IMR-90 (cell line): Measurements from ENCODE around the gene GABPB2. TPM values are rescaled to one million over a fixed set of nuclear protein-coding genes. Genes with fewer than 3 reads are reported as not detected.

ENCODE experiments used
- ATAC-seq: fragments of 200-7000 bp; cut with Tn5 transposase; 2 replicates; pipeline ENCODE4 v1.9.1; 2020; ENCODE audit warnings: low read depth, mild to moderate bottlenecking, moderate library complexity
- BruUV-seq: library from RNA; stranded (reverse); fragments of 400-500 nt; replicated peaks from 2 replicates; lab custom pipeline; 2021; lab: Mats Ljungman, UMichigan
- CTCF ChIA-PET: fragments of 300-600 bp; formaldehyde crosslinking; extraction: SDS; loops from one replicate; lab custom pipeline; 2021; ENCODE audit warnings: antibody characterized with exemption; lab: Yijun Ruan, JAX
- POLR2A ChIA-PET: fragments of 300-600 bp; sonication (Branson Sonifier 250); formaldehyde crosslinking; loops from one replicate; lab custom pipeline; 2022; ENCODE audit warnings: antibody characterized with exemption; ENCODE audit not compliant: unreplicated experiment; lab: Charles Lee
- DNase-seq: peaks from one replicate; pipeline ENCODE4 v3.0.0; 2013
- H2AFZ ChIP-seq: replicated peaks from 2 replicates; pipeline ENCODE3; 2013; ENCODE audit warnings: low read length, mild to moderate bottlenecking; ENCODE audit not compliant: poor library complexity
- H2AK5ac ChIP-seq: 2 replicates; pipeline ENCODE4 v1.6.1; 2013; ENCODE audit warnings: low read depth, low read length, inconsistent platforms
- H2AK9ac ChIP-seq: replicated peaks from 2 replicates; pipeline ENCODE3; 2013; ENCODE audit warnings: mild to moderate bottlenecking, low read depth, low read length, moderate library complexity; ENCODE audit not compliant: poor library complexity
- H2BK120ac ChIP-seq: 2 replicates; pipeline ENCODE4 v1.6.1; 2013; ENCODE audit warnings: low read depth, low read length, inconsistent platforms
- H2BK15ac ChIP-seq: 3 replicates; pipeline ENCODE4 v1.6.1; 2013; ENCODE audit warnings: low read depth, low read length, inconsistent platforms
- H2BK20ac ChIP-seq: 2 replicates; pipeline ENCODE4 v1.6.1; 2013; ENCODE audit warnings: low read depth, mild to moderate bottlenecking, inconsistent platforms, low read length, moderate library complexity
- H2BK5ac ChIP-seq: 2 replicates; pipeline ENCODE4 v1.6.1; 2013; ENCODE audit warnings: mild to moderate bottlenecking, low read depth, low read length, inconsistent platforms; ENCODE audit not compliant: poor library complexity, severe bottlenecking
- H3K14ac ChIP-seq: replicated peaks from 2 replicates; pipeline ENCODE4 v1.6.1; 2013; ENCODE audit warnings: low read depth, low read length, inconsistent platforms
- H3K18ac ChIP-seq: 2 replicates; pipeline ENCODE4 v1.6.1; 2013; ENCODE audit warnings: low read depth, low read length, control low read depth
- H3K23ac ChIP-seq: 2 replicates; pipeline ENCODE4 v1.6.1; 2013; ENCODE audit warnings: low read depth, low read length, inconsistent platforms
- H3K27ac ChIP-seq: 2 replicates; pipeline ENCODE4 v1.5.1; 2013; ENCODE audit warnings: mild to moderate bottlenecking, control low read depth, low read length; ENCODE audit not compliant: insufficient read depth
- H3K27me3 ChIP-seq: 2 replicates; pipeline ENCODE4 v1.6.1; 2013; ENCODE audit warnings: low read length; ENCODE audit not compliant: control insufficient read depth, insufficient read depth
- H3K36me3 ChIP-seq: 2 replicates; pipeline ENCODE4 v1.6.1; 2013; ENCODE audit warnings: low read length, mixed read lengths; ENCODE audit not compliant: control insufficient read depth, insufficient read depth
- H3K4ac ChIP-seq: 2 replicates; pipeline ENCODE4 v1.6.1; 2013; ENCODE audit warnings: low read depth, low read length, inconsistent platforms
- H3K4me1 ChIP-seq: 2 replicates; pipeline ENCODE4 v1.6.1; 2013; ENCODE audit warnings: low read length, mixed read lengths; ENCODE audit not compliant: control insufficient read depth, insufficient read depth
- H3K4me2 ChIP-seq: 2 replicates; pipeline ENCODE4 v1.6.1; 2013; ENCODE audit warnings: low read depth, mild to moderate bottlenecking, control low read depth, low read length, moderate library complexity
- H3K4me3 ChIP-seq: 2 replicates; pipeline ENCODE4 v1.5.1; 2013; ENCODE audit warnings: low read depth, mild to moderate bottlenecking, control low read depth, low read length, moderate library complexity; ENCODE audit not compliant: insufficient read depth
- H3K56ac ChIP-seq: 2 replicates; pipeline ENCODE4 v1.6.1; 2013; ENCODE audit warnings: low read length, inconsistent platforms; ENCODE audit not compliant: insufficient read depth; ENCODE audit errors: extremely low read depth
- H3K79me1 ChIP-seq, 2 experiments: 2 replicates each; pipeline ENCODE4 v1.6.1; 2013; ENCODE audit warnings: low read length in 2 of 2, inconsistent platforms in 1 of 2, low read depth in 1 of 2
- H3K9ac ChIP-seq: 2 replicates; pipeline ENCODE4 v1.6.1; 2013; ENCODE audit warnings: low read depth, low read length, control low read depth
- H3K9me1 ChIP-seq: 2 replicates; pipeline ENCODE4 v1.6.1; 2013; ENCODE audit warnings: low read length, inconsistent platforms; ENCODE audit not compliant: insufficient read depth
- H3K9me3 ChIP-seq: 2 replicates; pipeline ENCODE4 v1.6.1; 2013; ENCODE audit warnings: low read length; ENCODE audit not compliant: control insufficient read depth, insufficient read depth
- H4K20me1 ChIP-seq: 2 replicates; pipeline ENCODE4 v1.6.1; 2013; ENCODE audit warnings: low read length, inconsistent platforms; ENCODE audit not compliant: insufficient read depth
- H4K5ac ChIP-seq: 2 replicates; pipeline ENCODE4 v1.6.1; 2013; ENCODE audit warnings: mild to moderate bottlenecking, low read depth, low read length, control low read depth
- H4K8ac ChIP-seq, 2 experiments: 2 replicates each; pipeline ENCODE4 v1.6.1; 2013; ENCODE audit warnings: low read depth in 2 of 2, low read length in 2 of 2, control low read depth in 1 of 2, inconsistent platforms in 1 of 2
- H4K91ac ChIP-seq: 2 replicates; pipeline ENCODE4 v1.6.1; 2013; ENCODE audit warnings: low read depth, low read length, inconsistent platforms; ENCODE audit not compliant: insufficient read depth
- BHLHE40 ChIP-seq: fragments of 150-350 bp; IDR thresholded peaks from 2 replicates; pipeline ENCODE4 v1.6.1; 2016; ENCODE audit warnings: mild to moderate bottlenecking, low read depth, low read length
- CEBPB ChIP-seq: IDR thresholded peaks from 2 replicates; pipeline ENCODE4 v1.6.1; 2012; ENCODE audit warnings: low read depth, low read length, improper control_type of control experiment
- FOS ChIP-seq: fragments of 150-350 bp; IDR thresholded peaks from 2 replicates; pipeline ENCODE4 v1.6.1; 2016; ENCODE audit warnings: low read depth, low read length
- MAFK ChIP-seq: IDR thresholded peaks from 2 replicates; pipeline ENCODE4 v1.6.1; 2012; ENCODE audit warnings: low read depth, low read length, improper control_type of control experiment
- MAZ ChIP-seq: IDR thresholded peaks from 2 replicates; pipeline ENCODE4 v1.6.1; 2012; ENCODE audit warnings: low read depth, mild to moderate bottlenecking, low read length, improper control_type of control experiment, moderate library complexity, borderline replicate concordance
- NFE2L2 ChIP-seq: fragments of 150-350 bp; IDR thresholded peaks from 2 replicates; pipeline ENCODE4 v1.6.1; 2016; ENCODE audit warnings: low read depth, mild to moderate bottlenecking, low read length
- RAD21 ChIP-seq: IDR thresholded peaks from 2 replicates; pipeline ENCODE4 v1.6.1; 2012; ENCODE audit warnings: low read length, improper control_type of control experiment
- RCOR1 ChIP-seq: IDR thresholded peaks from 2 replicates; pipeline ENCODE4 v1.6.1; 2012; ENCODE audit warnings: mild to moderate bottlenecking, low read length, improper control_type of control experiment; ENCODE audit not compliant: insufficient replicate concordance
- RFX5 ChIP-seq: IDR thresholded peaks from 2 replicates; pipeline ENCODE4 v1.8.0; 2012; ENCODE audit warnings: low read depth, mild to moderate bottlenecking, low read length, moderate library complexity
- whole genome bisulfite sequencing, 2 experiments: methylation state at CpG; one replicate each; pipeline versions ENCODE4 v1.1.5 to v1.1.7; 2013; ENCODE audit warnings: missing lambda C conversion rate in 2 of 2; ENCODE audit not compliant: insufficient read length in 1 of 2; ENCODE audit errors: extremely low coverage in 2 of 2; 5-methylcytosine and 5-hydroxymethylcytosine counted together
- dilution Hi-C: fragments of 300-500 bp; cut with HindIII; formaldehyde crosslinking; loops from one replicate; pipeline ENCODE4 v1.14.3; 2018; ENCODE audit warnings: low sequenced_read_pairs; ENCODE audit not compliant: unreplicated experiment
- in situ Hi-C: fragments of 300-500 bp; cut with MboI; formaldehyde crosslinking; loops from 3 replicates; pipeline ENCODE4 v1.14.3; 2019; ENCODE audit warnings: low sequenced_read_pairs, inconsistent platforms, mixed read lengths
- intact Hi-C: fragments of 100-400 bp; cut with micrococcal nuclease; formaldehyde crosslinking; loops from 2 replicates; pipeline ENCODE4 v1.10.0; 2022
- polyA plus RNA-seq, 3 experiments: library from polyadenylated mRNA; depleted of rRNA; stranded (reverse); fragments of >200 nt; gene quantifications; 2 replicates each; pipeline ENCODE4 v1.2.3, GENCODE V29; 2012; ENCODE audit warnings: low replicate concordance in 1 of 3
- total RNA-seq: library from RNA; depleted of rRNA; stranded (reverse); fragments of >200 nt; gene quantifications from 2 replicates; pipeline ENCODE4 v1.2.3, GENCODE V29; 2012
- TF ChIP-seq, protein P1 (sequence below): fragments of 150-350 bp; IDR thresholded peaks from 2 replicates; pipeline ENCODE4 v1.6.1; 2016; ENCODE audit warnings: low read depth, mild to moderate bottlenecking, low read length, moderate library complexity, borderline replicate concordance

Gene GABPB2
- total and polyA plus RNA-seq, 2 of the 4 experiments (the other 2 are of a cell fraction) = 7.5 to 12.9 TPM

DNA sequence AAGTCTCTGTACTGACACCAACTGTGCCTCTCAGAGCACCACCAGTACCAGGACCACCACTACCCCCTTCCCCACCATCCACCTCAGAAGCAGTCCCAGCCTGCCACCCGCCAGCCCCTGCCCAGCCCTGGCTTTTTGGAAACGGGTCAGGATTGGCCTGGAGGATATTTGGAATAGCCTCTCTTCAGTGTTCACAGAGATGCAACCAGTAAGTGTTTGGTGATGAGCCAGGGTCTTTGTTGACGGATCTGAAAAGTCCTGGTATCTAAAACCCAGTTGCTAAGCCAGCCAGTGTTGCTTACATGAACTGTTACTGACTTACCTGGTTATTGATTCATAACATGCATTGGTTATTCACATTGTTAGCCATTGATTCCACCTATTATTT, 21.9 kb upstream of the GABPB2 start (continued):
- TF ChIP-seq, protein P1, sequence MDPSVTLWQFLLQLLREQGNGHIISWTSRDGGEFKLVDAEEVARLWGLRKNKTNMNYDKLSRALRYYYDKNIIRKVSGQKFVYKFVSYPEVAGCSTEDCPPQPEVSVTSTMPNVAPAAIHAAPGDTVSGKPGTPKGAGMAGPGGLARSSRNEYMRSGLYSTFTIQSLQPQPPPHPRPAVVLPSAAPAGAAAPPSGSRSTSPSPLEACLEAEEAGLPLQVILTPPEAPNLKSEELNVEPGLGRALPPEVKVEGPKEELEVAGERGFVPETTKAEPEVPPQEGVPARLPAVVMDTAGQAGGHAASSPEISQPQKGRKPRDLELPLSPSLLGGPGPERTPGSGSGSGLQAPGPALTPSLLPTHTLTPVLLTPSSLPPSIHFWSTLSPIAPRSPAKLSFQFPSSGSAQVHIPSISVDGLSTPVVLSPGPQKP = no peak
- no peak for TF ChIP-seq RAD21

DNA sequence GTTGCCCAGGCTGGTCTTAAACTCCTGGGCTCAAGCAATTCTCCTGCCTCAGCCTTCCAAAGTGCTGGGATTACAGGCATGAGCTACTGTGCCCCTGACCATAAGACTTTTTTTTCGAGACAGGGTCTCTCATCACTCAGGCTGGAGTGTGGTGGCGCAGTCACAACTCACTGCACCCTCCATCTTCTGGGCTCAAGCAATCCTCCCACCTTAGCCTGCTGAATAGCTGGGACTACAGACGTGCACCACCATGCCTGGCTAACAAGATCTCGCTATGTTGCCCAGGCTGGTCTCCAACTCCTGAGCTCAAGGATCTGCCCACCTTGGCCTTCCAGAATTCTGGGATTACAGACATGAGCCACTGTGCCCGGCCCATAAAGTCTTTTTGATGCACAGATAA, 21.1 kb upstream of the GABPB2 start:
- no peak overlapping the region for H2BK20ac ChIP-seq
- intact Hi-C loops = no loop called here
- ChIA-PET POLR2A (interaction anchor here (1.1 kb wide), 1 partner anchor 10 kb away, joined by 3 read pairs; the partner anchor contains the start of gene CDC42SE1), CTCF (interaction anchor here (0.6 kb wide), 1 partner anchor 106 kb away, joined by 8 read pairs; no protein-coding TSS in a partner anchor)
- no peak overlapping the region for H3K56ac ChIP-seq
- in situ Hi-C loops = no loop called here
- peaks cover 8% of the 10 kb centered on the region for H3K4me1 ChIP-seq
- TF ChIP-seq RFX5 (no peak), NFE2L2 (no peak), RAD21 (no peak), CEBPB (no peak), RCOR1 (no peak), MAFK (no peak), BHLHE40 (no peak), MAZ (no peak), FOS (no peak)
- TF ChIP-seq, protein P1 = no peak
- dilution Hi-C loops = no loop called here
- BruUV-seq = no TSS peak
- H4K5ac ChIP-seq = no peak overlapping the region
- H3K4me2 ChIP-seq = no peak overlapping the region
- H4K91ac ChIP-seq = no peak overlapping the region
- H3K79me1 ChIP-seq = peaks cover 11 to 56% of the 10 kb centered on the region in 2 experiments; a peak in 3 of 4 replicates
- H4K20me1 ChIP-seq = peaks cover 11% of the 10 kb centered on the region; the same call in 1 of the 2 replicates
- no peak overlapping the region for H2BK120ac ChIP-seq
- no peak overlapping the region for H2BK5ac ChIP-seq
- H4K8ac ChIP-seq = no peak overlapping the region
- no peak overlapping the region for H2AFZ ChIP-seq
- peaks cover 28% of the 10 kb centered on the region for H3K36me3 ChIP-seq
- H3K9me1 ChIP-seq = peaks cover 7% of the 10 kb centered on the region; the same call in 1 of the 2 replicates
- H2AK5ac ChIP-seq = no peak overlapping the region
- no peak for DNase-seq
- H3K4ac ChIP-seq = no peak overlapping the region
- H2BK15ac ChIP-seq = no peak overlapping the region
- H3K27ac ChIP-seq = no peak overlapping the region
- H2AK9ac ChIP-seq = no peak overlapping the region
- 0 out of 2 replicates have a peak overlapping the region, but pooled peaks have one; percentile 60 for H3K23ac ChIP-seq
- no peak for ATAC-seq
- H3K9ac ChIP-seq = no peak overlapping the region
- H3K18ac ChIP-seq = no peak overlapping the region
- no peaks in the 10 kb centered on the region for H3K27me3 ChIP-seq
- WGBS, 2 experiments = 98% methylated on average over 4 of the region's 5 CpGs; no CpG with 5 or more reads in 1 of the 2 experiments
- H3K14ac ChIP-seq = no peak overlapping the region
- no peaks in the 10 kb centered on the region for H3K9me3 ChIP-seq
- no peak overlapping the region for H3K4me3 ChIP-seq
